Measurements from ENCODE around the gene TBC1D5.
A peak's percentile ranks its signal among the peaks of the same experiment; 100 is the strongest.

The TBC1D5 gene

DNA sequence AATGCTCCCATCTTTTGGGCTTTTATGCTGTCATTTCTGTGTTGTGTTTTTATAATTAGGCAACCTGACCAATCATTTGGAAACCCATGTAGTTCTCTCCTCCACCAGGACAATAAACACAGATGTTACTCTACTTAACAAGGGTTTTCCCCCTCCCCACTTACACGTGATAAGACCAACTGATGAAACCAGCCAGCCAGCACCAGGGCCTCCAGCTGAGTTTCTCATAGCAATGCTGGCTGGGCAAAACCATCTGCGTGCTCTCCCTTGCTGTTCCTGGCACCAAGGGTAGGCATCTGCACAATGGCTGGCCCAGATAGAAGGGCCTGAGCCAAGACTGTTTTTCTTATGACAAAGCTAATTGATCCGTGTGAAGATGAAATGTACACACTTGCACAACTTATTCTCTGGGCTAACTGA lies 547.2 kb downstream of the TBC1D5 start:
- H3K27ac ChIP-seq = peak overlapping the region; percentile 22

GRCh38 chr3:17194116-17194515 lies 548.3 kb downstream of the TBC1D5 start:
- TF ChIP-seq, protein P1, sequence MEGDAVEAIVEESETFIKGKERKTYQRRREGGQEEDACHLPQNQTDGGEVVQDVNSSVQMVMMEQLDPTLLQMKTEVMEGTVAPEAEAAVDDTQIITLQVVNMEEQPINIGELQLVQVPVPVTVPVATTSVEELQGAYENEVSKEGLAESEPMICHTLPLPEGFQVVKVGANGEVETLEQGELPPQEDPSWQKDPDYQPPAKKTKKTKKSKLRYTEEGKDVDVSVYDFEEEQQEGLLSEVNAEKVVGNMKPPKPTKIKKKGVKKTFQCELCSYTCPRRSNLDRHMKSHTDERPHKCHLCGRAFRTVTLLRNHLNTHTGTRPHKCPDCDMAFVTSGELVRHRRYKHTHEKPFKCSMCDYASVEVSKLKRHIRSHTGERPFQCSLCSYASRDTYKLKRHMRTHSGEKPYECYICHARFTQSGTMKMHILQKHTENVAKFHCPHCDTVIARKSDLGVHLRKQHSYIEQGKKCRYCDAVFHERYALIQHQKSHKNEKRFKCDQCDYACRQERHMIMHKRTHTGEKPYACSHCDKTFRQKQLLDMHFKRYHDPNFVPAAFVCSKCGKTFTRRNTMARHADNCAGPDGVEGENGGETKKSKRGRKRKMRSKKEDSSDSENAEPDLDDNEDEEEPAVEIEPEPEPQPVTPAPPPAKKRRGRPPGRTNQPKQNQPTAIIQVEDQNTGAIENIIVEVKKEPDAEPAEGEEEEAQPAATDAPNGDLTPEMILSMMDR (conservative IDR thresholded peaks at IDR 0.05) = no peak
- H3K27ac ChIP-seq = no peak overlapping the region

More for the DNA sequence above, 547.2 kb downstream of the TBC1D5 start:
- TF ChIP-seq, protein P1 (conservative IDR thresholded peaks at IDR 0.05) = no peak

- no peak overlapping the region for H3K27ac ChIP-seq
- TF ChIP-seq, protein P1 (conservative IDR thresholded peaks at IDR 0.05) = no peak
Measured at GRCh38 chr3:17192995-17193394, 549.4 kb downstream of the TBC1D5 start.

- no peak overlapping the region for H3K27ac ChIP-seq
Measured at GRCh38 chr3:17190353-17191078, 551.9 kb downstream of the TBC1D5 start.

DNA sequence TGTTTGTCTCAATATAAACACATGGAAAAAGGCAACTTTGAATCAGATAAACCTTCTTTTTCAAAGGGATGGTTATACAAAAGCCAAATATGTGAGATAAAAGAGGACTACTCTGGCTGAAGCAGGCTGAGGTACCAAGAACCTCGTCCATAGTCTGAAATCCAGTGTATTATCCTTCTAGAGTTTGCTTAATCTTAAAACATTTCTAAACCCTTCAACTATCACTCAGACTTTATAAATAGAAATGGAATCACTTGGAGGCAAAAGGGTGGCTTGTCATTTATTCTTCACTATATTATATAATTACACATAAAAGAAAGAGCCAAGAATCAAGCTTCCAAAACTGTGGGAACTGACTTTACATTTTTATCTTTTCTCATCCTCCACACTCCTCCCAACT lies 554.1 kb downstream of the TBC1D5 start:
- TF ChIP-seq, protein P1 (conservative IDR thresholded peaks at IDR 0.05) = no peak
- no peak overlapping the region; the same call in 1 of the 2 replicates for H3K27ac ChIP-seq

More at GRCh38 chr3:17190353-17191078, 551.9 kb downstream of the TBC1D5 start:
- TF ChIP-seq, protein P1 (conservative IDR thresholded peaks at IDR 0.05) = no peak

DNA sequence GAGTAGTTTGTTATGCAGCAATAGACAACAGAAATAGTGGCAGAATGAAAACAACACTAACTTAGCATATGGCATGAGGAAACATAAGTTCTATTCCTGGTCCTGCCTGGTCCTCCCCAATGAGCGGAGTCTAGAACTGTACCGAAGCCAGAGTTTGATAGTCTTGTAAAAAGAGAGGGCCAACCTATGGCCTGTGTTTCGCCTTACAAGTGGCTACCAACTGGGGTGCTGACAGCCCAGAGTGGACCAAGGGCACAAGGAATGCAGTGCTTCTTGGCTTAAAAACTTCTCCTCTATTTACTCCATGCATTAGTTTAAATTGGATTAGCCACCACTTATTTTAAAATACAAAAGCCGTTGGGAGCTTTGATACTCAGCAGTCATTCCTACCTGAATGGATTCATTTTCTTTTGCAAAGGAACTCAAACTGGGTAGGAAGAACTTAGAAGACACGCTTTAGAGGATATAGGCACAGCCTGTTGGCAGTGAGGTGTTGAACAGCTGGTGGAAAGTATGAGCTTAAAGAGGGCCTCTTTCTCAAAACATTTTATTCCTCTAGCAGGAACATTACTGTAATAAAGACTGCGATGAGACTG lies 554.7 kb downstream of the TBC1D5 start:
- TF ChIP-seq, protein P1 (conservative IDR thresholded peaks at IDR 0.05) = no peak
- no peak overlapping the region for H3K27ac ChIP-seq

DNA sequence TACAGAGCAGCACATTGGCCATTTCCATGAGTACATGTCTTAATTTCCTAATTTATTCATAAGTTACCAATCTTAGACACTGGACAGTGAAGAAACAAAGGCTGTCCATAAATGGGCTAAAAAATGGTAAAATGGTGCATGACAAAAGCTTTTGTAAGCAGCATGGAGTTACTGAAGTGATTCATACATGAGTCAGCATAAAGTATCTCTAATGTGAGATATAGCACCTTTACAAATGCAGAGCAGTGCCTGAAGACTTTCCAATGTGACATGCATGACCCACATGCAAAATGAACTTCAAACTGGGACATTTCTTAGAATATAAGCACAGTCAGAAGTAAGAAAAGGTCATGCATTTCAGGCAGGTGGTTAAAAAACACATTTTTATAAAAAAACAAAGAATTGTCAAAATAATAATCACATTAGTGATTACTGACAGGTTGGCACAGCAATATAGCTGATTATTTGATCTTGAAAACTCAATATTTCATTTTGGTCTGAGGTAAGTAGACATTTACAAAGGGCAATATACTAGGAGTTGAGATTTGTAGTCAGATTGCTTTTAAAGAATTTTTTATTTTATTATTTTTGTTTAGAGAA lies 558.4 kb downstream of the TBC1D5 start:
- no peak overlapping the region for H3K27ac ChIP-seq
- TF ChIP-seq, protein P1 (conservative IDR thresholded peaks at IDR 0.05) = no peak
